ENCODE measurements around the gene NOXO1.

DNA sequence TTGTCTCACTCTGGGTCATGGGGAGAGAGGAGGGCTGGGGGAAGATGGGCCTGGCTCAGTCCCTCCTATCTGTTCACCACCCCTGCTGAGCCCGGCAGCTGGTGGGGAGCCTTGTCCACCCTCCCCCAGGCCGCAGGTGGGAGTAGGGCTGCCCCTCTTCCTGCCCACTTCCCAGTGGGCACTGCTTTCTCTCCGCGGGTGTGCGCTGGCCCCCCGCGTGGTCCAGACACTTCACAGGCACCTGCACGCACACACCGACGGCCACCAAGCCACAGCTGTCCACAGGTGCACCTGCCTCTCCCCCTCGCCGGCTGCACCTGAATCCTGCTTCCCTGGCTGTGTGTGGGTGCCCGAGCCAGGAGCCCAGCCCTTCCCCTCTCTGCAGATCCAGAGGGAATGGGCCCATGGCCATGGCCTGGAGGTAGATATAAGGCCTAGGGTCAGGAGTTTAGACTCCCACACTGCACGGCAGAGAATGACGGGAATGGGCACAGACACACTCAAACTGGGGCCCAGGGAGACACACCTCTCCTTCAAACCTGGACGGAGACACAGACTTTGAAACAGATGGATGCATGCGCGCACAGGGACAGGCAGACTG is 47.5 kb upstream of the NOXO1 start:
- no peak for TF ChIP-seq POLR2A (IDR thresholded peaks at IDR 0.05; ENCODE audit: extremely low read depth, insufficient read length)
- TF ChIP-seq, protein P1, sequence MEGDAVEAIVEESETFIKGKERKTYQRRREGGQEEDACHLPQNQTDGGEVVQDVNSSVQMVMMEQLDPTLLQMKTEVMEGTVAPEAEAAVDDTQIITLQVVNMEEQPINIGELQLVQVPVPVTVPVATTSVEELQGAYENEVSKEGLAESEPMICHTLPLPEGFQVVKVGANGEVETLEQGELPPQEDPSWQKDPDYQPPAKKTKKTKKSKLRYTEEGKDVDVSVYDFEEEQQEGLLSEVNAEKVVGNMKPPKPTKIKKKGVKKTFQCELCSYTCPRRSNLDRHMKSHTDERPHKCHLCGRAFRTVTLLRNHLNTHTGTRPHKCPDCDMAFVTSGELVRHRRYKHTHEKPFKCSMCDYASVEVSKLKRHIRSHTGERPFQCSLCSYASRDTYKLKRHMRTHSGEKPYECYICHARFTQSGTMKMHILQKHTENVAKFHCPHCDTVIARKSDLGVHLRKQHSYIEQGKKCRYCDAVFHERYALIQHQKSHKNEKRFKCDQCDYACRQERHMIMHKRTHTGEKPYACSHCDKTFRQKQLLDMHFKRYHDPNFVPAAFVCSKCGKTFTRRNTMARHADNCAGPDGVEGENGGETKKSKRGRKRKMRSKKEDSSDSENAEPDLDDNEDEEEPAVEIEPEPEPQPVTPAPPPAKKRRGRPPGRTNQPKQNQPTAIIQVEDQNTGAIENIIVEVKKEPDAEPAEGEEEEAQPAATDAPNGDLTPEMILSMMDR (IDR thresholded peaks at IDR 0.05; ENCODE audit: low read depth, low read length), result no peak
- no peak for TF ChIP-seq MAX (IDR thresholded peaks at IDR 0.05; ENCODE audit: low read depth, low read length)
- no peak for TF ChIP-seq MYC (IDR thresholded peaks at IDR 0.05; ENCODE audit: low read depth, low read length)
